ENCODE results near the gene ALG9.

The ALG9 gene

GRCh38 chr11:111745719-111746504 is 125.5 kb downstream of the ALG9 start:
- Histone ChIP-seq H3K27ac (ENCODE audit: low read depth, low read length, severe bottlenecking) (peak overlapping the region; percentile 11), H3K4me1 (ENCODE audit: control insufficient read depth, insufficient read depth, low read length, poor library complexity, severe bottlenecking) (no peaks in the 10 kb centered on the region), H3K4me3 (ENCODE audit: extremely low read depth, insufficient read depth, low read length, poor library complexity, severe bottlenecking) (no peak overlapping the region), H3K9me3 (ENCODE audit: control insufficient read depth, low read length) (no peaks in the 10 kb centered on the region), H3K36me3 (ENCODE audit: control insufficient read depth, insufficient read depth, low read length) (peaks cover 73% of the 10 kb centered on the region)
- 89 to 95% methylated on average over 3 to 5 of the region's 6 CpGs for WGBS, 2 experiments (ENCODE audit: insufficient coverage in 2 of 2)

- H3K36me3 ChIP-seq (ENCODE audit: control insufficient read depth, insufficient read depth, low read length) = peaks cover 70% of the 10 kb centered on the region
- 90% methylated on average over 2 of the region's 2 CpGs for WGBS, 2 experiments (ENCODE audit: insufficient coverage in 2 of 2)
- no peak overlapping the region for H3K27ac ChIP-seq (ENCODE audit: low read depth, low read length, severe bottlenecking)
- H3K9me3 ChIP-seq (ENCODE audit: control insufficient read depth, low read length) = no peaks in the 10 kb centered on the region
- H3K4me3 ChIP-seq (ENCODE audit: extremely low read depth, insufficient read depth, low read length, poor library complexity, severe bottlenecking) = no peak overlapping the region
- H3K4me1 ChIP-seq (ENCODE audit: control insufficient read depth, insufficient read depth, low read length, poor library complexity, severe bottlenecking) = no peaks in the 10 kb centered on the region
Observed at GRCh38 chr11:111743700-111744099, 127.7 kb downstream of the ALG9 start.

- H3K9me3 ChIP-seq (ENCODE audit: control insufficient read depth, low read length) = no peaks in the 10 kb centered on the region
- H3K27ac ChIP-seq (ENCODE audit: low read depth, low read length, severe bottlenecking) = no peak overlapping the region
- WGBS, 2 experiments (ENCODE audit: insufficient coverage in 2 of 2) = 100% methylated on average over 1 of the region's 2 CpGs; no CpG with 5 or more reads in 1 of the 2 experiments
- no peaks in the 10 kb centered on the region for H3K4me1 ChIP-seq (ENCODE audit: control insufficient read depth, insufficient read depth, low read length, poor library complexity, severe bottlenecking)
- peaks cover 57% of the 10 kb centered on the region for H3K36me3 ChIP-seq (ENCODE audit: control insufficient read depth, insufficient read depth, low read length)
- no peak overlapping the region for H3K4me3 ChIP-seq (ENCODE audit: extremely low read depth, insufficient read depth, low read length, poor library complexity, severe bottlenecking)
Observed at GRCh38 chr11:111741751-111742150, 129.6 kb downstream of the ALG9 start.

GRCh38 chr11:111739299-111739698 is 132.1 kb downstream of the ALG9 start:
- peaks cover 24% of the 10 kb centered on the region for H3K4me1 ChIP-seq (ENCODE audit: control insufficient read depth, insufficient read depth, low read length, poor library complexity, severe bottlenecking)

GRCh38 chr11:111737444-111738210 is 133.8 kb downstream of the ALG9 start:
- Histone ChIP-seq H3K4me1 (ENCODE audit: control insufficient read depth, insufficient read depth, low read length, poor library complexity, severe bottlenecking) (peaks cover 41% of the 10 kb centered on the region), H3K9me3 (ENCODE audit: control insufficient read depth, low read length) (no peaks in the 10 kb centered on the region), H3K4me3 (ENCODE audit: extremely low read depth, insufficient read depth, low read length, poor library complexity, severe bottlenecking) (no peak overlapping the region), H3K36me3 (ENCODE audit: control insufficient read depth, insufficient read depth, low read length) (peaks cover 31% of the 10 kb centered on the region), H3K27ac (ENCODE audit: low read depth, low read length, severe bottlenecking) (peak overlapping the region; percentile 10)
- 94 to 96% methylated on average over 12 to 13 of the region's 14 CpGs for whole genome bisulfite sequencing, 2 experiments (ENCODE audit: insufficient coverage in 2 of 2)

More at GRCh38 chr11:111739299-111739698, 132.1 kb downstream of the ALG9 start:
- Histone ChIP-seq H3K9me3 (ENCODE audit: control insufficient read depth, low read length) (no peaks in the 10 kb centered on the region), H3K4me3 (ENCODE audit: extremely low read depth, insufficient read depth, low read length, poor library complexity, severe bottlenecking) (no peak overlapping the region), H3K36me3 (ENCODE audit: control insufficient read depth, insufficient read depth, low read length) (peaks cover 46% of the 10 kb centered on the region), H3K27ac (ENCODE audit: low read depth, low read length, severe bottlenecking) (no peak overlapping the region)
- no CpG with 5 or more reads among the region's 2 CpGs for WGBS, 2 experiments (ENCODE audit: insufficient coverage in 2 of 2)

GRCh38 chr11:111736621-111737443 is 134.5 kb downstream of the ALG9 start:
- 91 to 94% methylated on average over 13 to 14 of the region's 15 CpGs for WGBS, 2 experiments (ENCODE audit: insufficient coverage in 2 of 2)
- Histone ChIP-seq H3K27ac (ENCODE audit: low read depth, low read length, severe bottlenecking) (peak overlapping the region; percentile 95), H3K4me3 (ENCODE audit: extremely low read depth, insufficient read depth, low read length, poor library complexity, severe bottlenecking) (no peak overlapping the region), H3K36me3 (ENCODE audit: control insufficient read depth, insufficient read depth, low read length) (peaks cover 25% of the 10 kb centered on the region), H3K9me3 (ENCODE audit: control insufficient read depth, low read length) (no peaks in the 10 kb centered on the region), H3K4me1 (ENCODE audit: control insufficient read depth, insufficient read depth, low read length, poor library complexity, severe bottlenecking) (peaks cover 43% of the 10 kb centered on the region)

Measured in mesodermal cell (in vitro differentiated cells).